Glutamatergic neuron (in vitro differentiated cells): Measurements from ENCODE around the gene DCLK1. TPM values are rescaled to one million over a fixed set of nuclear protein-coding genes. Genes with fewer than 3 reads are reported as not detected.

Experiments
- DNase-seq: peaks from one replicate; pipeline ENCODE4 v3.0.0; 2022
- H3K27ac Mint-ChIP-seq: one replicate; pipeline ENCODE4 v1.8.0; 2020; ENCODE audit warnings: mild to moderate bottlenecking, mixed read lengths, inconsistent platforms; ENCODE audit not compliant: unreplicated experiment
- H3K27me3 Mint-ChIP-seq: one replicate; pipeline ENCODE4 v1.8.0; 2020; ENCODE audit warnings: mild to moderate bottlenecking, moderate library complexity, mixed read lengths, inconsistent platforms; ENCODE audit not compliant: unreplicated experiment
- H3K36me3 Mint-ChIP-seq: one replicate; pipeline ENCODE4 v1.8.0; 2020; ENCODE audit warnings: mild to moderate bottlenecking, mixed read lengths, inconsistent platforms; ENCODE audit not compliant: unreplicated experiment
- H3K4me1 Mint-ChIP-seq: one replicate; pipeline ENCODE4 v1.8.0; 2020; ENCODE audit warnings: mild to moderate bottlenecking, low read depth, mixed read lengths, inconsistent platforms; ENCODE audit not compliant: unreplicated experiment
- H3K4me3 Mint-ChIP-seq: one replicate; pipeline ENCODE4 v1.8.0; 2020; ENCODE audit warnings: mild to moderate bottlenecking, mixed read lengths, inconsistent platforms; ENCODE audit not compliant: unreplicated experiment
- H3K9me3 Mint-ChIP-seq: one replicate; pipeline ENCODE4 v1.8.0; 2020; ENCODE audit warnings: mild to moderate bottlenecking, moderate library complexity, mixed read lengths, inconsistent platforms; ENCODE audit not compliant: unreplicated experiment
- CTCF ChIP-seq: fragments of 200-600 bp; sonication (generic); IDR thresholded peaks from one replicate; pipeline ENCODE4 v1.5.0; 2021; ENCODE audit not compliant: partially characterized antibody, unreplicated experiment
- total RNA-seq: library from RNA; stranded (reverse); fragmentation: NEBNext Ultra II Directional; extraction: Animal tissue kit (Norgen Biotek cat#: 25700); gene quantifications from one replicate; pipeline ENCODE4 v1.2.1, GENCODE V29; 2021; ENCODE audit not compliant: unreplicated experiment

Gene DCLK1
- total RNA-seq, 1 donor from 2014 or later = 63.9 TPM

GRCh38 chr13:35914662-35915061, 216.5 kb downstream of the DCLK1 start:
- Mint-ChIP-seq H3K36me3 (peaks cover 6% of the 10 kb centered on the region), H3K9me3 (peaks cover 2% of the 10 kb centered on the region), H3K27ac (no peak overlapping the region), H3K27me3 (peaks cover 1% of the 10 kb centered on the region), H3K4me3 (no peak overlapping the region), H3K4me1 (peaks cover 10% of the 10 kb centered on the region)
- no peak for DNase-seq
- no peak for TF ChIP-seq CTCF

DNA sequence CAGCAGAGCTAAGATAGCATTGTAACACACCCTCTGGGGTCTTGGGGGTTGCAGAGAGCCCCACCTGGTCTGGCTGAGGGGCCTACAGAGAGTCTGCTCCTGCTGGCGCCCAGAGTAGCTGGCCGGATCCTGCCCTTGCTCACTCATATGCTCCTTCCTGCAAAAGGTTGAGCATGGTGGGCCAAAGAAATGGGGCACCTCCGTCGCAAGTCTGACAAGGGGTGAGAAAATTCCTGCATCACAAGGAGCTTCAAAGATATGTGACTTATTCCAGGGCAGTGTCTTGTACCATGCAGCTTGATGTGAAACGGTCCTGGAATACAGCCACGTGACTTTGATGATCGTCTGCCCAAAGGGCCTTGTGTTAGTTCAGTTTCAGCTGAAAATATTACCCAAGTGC, 218.3 kb downstream of the DCLK1 start:
- Mint-ChIP-seq H3K27ac (no peak overlapping the region), H3K4me1 (peaks cover 10% of the 10 kb centered on the region), H3K27me3 (peaks cover 5% of the 10 kb centered on the region), H3K9me3 (peaks cover 2% of the 10 kb centered on the region), H3K4me3 (no peak overlapping the region), H3K36me3 (peaks cover 6% of the 10 kb centered on the region)
- no peak for TF ChIP-seq CTCF
- no peak for DNase-seq

DNA sequence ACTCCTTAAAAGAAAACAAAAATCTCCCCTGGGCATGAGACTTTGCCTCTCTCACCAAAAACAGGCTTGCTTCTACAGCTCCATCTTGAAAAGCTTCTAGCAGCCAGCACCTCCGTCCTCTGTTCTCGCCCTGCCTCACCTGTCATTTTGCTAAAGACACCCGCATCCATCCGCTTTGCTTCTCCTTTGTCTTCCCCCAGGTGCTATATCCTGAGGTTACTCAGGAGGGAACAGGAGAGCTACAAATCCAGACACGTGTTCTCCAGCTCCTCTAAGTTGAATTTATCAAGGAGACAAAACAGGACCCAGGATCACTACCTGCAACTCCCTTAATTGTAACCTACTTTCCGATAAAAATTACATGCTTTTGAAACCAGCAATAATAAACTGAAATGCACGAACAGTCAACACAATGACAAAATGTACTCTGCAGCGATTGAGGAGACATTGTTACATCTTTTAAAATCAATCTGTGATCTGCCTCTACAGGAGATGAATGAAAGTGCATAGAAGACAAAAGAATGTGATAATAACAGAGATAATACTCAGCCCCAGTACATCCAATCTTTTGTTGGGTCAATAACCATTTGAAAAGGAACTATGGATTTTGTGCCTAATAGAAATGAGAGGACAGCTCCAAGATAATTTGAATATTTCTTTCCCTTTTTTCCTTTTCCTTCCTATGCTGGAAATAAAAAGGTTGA, 221.2 kb downstream of the DCLK1 start:
- peaks cover 2% of the 10 kb centered on the region for H3K9me3 Mint-ChIP-seq
- DNase-seq = no peak
- TF ChIP-seq CTCF = no peak
- H3K4me1 Mint-ChIP-seq = peaks cover 7% of the 10 kb centered on the region
- H3K27ac Mint-ChIP-seq = no peak overlapping the region
- peaks cover 5% of the 10 kb centered on the region for H3K27me3 Mint-ChIP-seq
- H3K4me3 Mint-ChIP-seq = no peak overlapping the region
- peaks cover 6% of the 10 kb centered on the region for H3K36me3 Mint-ChIP-seq

DNA sequence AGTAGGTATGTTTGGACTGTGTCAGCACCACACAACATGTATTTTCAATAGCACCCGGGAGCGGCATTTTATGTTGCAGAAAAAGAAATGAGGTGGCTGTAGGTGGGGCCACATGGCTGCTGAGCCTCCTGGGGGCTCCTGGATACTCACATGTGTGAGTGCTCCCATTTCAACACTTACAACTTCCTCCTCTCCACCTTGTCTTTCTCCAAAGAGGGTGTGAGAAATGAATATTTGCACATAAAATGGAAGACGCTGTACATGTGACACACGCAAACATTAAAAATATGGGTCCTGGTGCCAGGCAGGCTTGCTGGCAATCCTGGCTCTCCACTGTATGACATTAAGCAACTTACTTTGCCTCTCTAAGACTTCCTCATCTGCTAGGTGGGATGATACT, 222.1 kb downstream of the DCLK1 start:
- Mint-ChIP-seq H3K27ac (no peak overlapping the region), H3K4me1 (peaks cover 7% of the 10 kb centered on the region), H3K27me3 (peaks cover 5% of the 10 kb centered on the region), H3K36me3 (peaks cover 6% of the 10 kb centered on the region), H3K9me3 (peaks cover 2% of the 10 kb centered on the region), H3K4me3 (no peak overlapping the region)
- TF ChIP-seq CTCF = no peak
- no peak for DNase-seq

DNA sequence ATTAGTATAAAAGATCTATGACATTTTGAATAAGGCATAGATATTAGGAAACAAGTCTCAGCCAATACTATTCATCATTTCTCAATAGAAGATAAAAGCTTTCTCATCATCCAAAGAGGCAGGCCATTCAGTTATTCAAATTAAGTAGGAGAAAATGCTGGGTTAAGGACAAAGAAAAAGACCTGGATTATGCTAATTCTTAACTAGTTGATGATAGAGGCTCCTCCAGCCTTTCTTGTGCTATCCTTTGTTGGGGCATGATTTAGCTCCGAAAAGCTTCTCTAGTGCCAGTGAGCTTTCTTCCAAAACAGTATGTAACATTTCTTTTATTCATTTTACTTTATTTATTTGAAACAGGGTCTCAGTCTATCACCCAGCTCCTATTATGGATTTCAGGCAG, 223.0 kb downstream of the DCLK1 start:
- peaks cover 7% of the 10 kb centered on the region for H3K4me1 Mint-ChIP-seq
- no peak overlapping the region for H3K27ac Mint-ChIP-seq
- TF ChIP-seq CTCF = no peak
- peaks cover 2% of the 10 kb centered on the region for H3K9me3 Mint-ChIP-seq
- H3K4me3 Mint-ChIP-seq = no peak overlapping the region
- no peak for DNase-seq
- peaks cover 5% of the 10 kb centered on the region for H3K27me3 Mint-ChIP-seq
- H3K36me3 Mint-ChIP-seq = peaks cover 6% of the 10 kb centered on the region
